ENCODE measurements around the gene MDM2. TPM values are rescaled to one million over a fixed set of nuclear protein-coding genes. Genes with fewer than 3 reads are reported as not detected.

The MDM2 gene
- total and polyA plus RNA-seq, 2 donors (not counting 3 experiments of a cell fraction or from before 2014, with no cell fraction given): 16.7 to 270 TPM

GRCh38 chr12:68798882-68799234 lies 9.1 kb upstream of the MDM2 start:
- BruUV-seq (replicated peaks): no TSS peak

More at GRCh38 chr12:68798882-68799234, 9.1 kb upstream of the MDM2 start:
- Histone ChIP-seq H3K36me3 (ENCODE audit: control insufficient read depth in 2 of 2, extremely low read depth in 1 of 2, insufficient read depth in 2 of 2, low read length in 2 of 2) (no peaks in the 10 kb centered on the region), H3K4me3 (replicated peaks in 1 of 3; ENCODE audit: insufficient read depth in 1 of 3, low read depth in 1 of 3, low read length in 3 of 3) (no peak overlapping the region), H3K27ac (ENCODE audit: insufficient read depth, low read depth, low read length) (no peak overlapping the region), H3K4me1 (ENCODE audit: control insufficient read depth, extremely low read depth, insufficient read depth, low read length) (no peaks in the 10 kb centered on the region), H2AFZ (ENCODE audit: low read depth, low read length) (no peak overlapping the region), H3K9me1 (replicated peaks; ENCODE audit: control insufficient read depth, extremely low read depth, insufficient read depth, low read length) (no peaks in the 10 kb centered on the region), H3K79me2 (ENCODE audit: control insufficient read depth, insufficient read depth, low read length) (no peaks in the 10 kb centered on the region), H3K27me3 (ENCODE audit: control insufficient read depth in 2 of 2, insufficient read depth in 2 of 2, low read length in 2 of 2) (no peaks in the 10 kb centered on the region), H4K20me1 (replicated peaks; ENCODE audit: control insufficient read depth, extremely low read depth, insufficient read depth, low read length) (no peaks in the 10 kb centered on the region), H3K9me3 (replicated peaks; ENCODE audit: control insufficient read depth, insufficient read depth, low read length) (no peaks in the 10 kb centered on the region), H3K4me2 (ENCODE audit: insufficient read depth, low read length) (no peak overlapping the region), H3K9ac (replicated peaks; ENCODE audit: extremely low read depth, insufficient read depth, low read length) (no peak overlapping the region)
- ChIA-PET CTCF (no interaction called here), POLR2A (no interaction called here)
- intact Hi-C loops (cut with micrococcal nuclease): no loop called here
- DNase-seq (ENCODE audit: low read depth, low spot score) (no peak), FAIRE-seq (no peak)
- dilution Hi-C loops (cut with MboI; ENCODE audit: extremely low pct_ligation_motif_present, low sequenced_read_pairs): no loop called here
- TF ChIP-seq FOS (IDR thresholded peaks at IDR 0.05; ENCODE audit: borderline replicate concordance, insufficient read depth, low read length): no peak
- TF ChIP-seq POLR2AphosphoS5 (IDR thresholded peaks at IDR 0.05; ENCODE audit: insufficient read depth, low read depth, low read length): no peak
- TF ChIP-seq GATA2 (IDR thresholded peaks at IDR 0.05; ENCODE audit: insufficient read depth, insufficient read length, low read depth, low read length): no peak
- TF ChIP-seq POLR2A (IDR thresholded peaks at IDR 0.05; ENCODE audit: low read depth, low read length): no peak
- TF ChIP-seq EZH2 (IDR thresholded peaks at IDR 0.05; ENCODE audit: borderline replicate concordance, low read depth, low read length, severe bottlenecking): no peak
- no peak for TF ChIP-seq JUN (IDR thresholded peaks at IDR 0.05; ENCODE audit: borderline replicate concordance, insufficient read depth, insufficient read length, low read depth)
- no peak for TF ChIP-seq MYC (IDR thresholded peaks at IDR 0.05; ENCODE audit: low read depth, low read length)
- no peak for TF ChIP-seq MAX (IDR thresholded peaks at IDR 0.05; ENCODE audit: insufficient read depth, insufficient read length)
- no peak for TF ChIP-seq CTCF (IDR thresholded peaks at IDR 0.05; ENCODE audit: extremely low read depth in 1 of 2, insufficient read depth in 1 of 2, low read depth in 1 of 2, low read length in 2 of 2)
